HCEC 1CT (cell line): Measurements from ENCODE around the gene CCR3.

Experiments used
- DNase-seq: peaks from one replicate; pipeline ENCODE4 v3.0.0-alpha.2; 2017

CCR3 gene

GRCh38 chr3:46299608-46300460 is 57.6 kb downstream of the CCR3 start:
- no peak for DNase-seq

GRCh38 chr3:46300461-46300789 is 58.2 kb downstream of the CCR3 start:
- no peak for DNase-seq

- DNase-seq, result no peak
Measured at GRCh38 chr3:46301122-46301835, 59.0 kb downstream of the CCR3 start.

- DNase-seq, result no peak
Measured at GRCh38 chr3:46303240-46303639, 61.0 kb downstream of the CCR3 start.

GRCh38 chr3:46304739-46305138 is 62.5 kb downstream of the CCR3 start:
- no peak for DNase-seq

GRCh38 chr3:46312991-46313390 is 70.7 kb downstream of the CCR3 start:
- DNase-seq, result no peak

- DNase-seq, result no peak
Measured at GRCh38 chr3:46314517-46314916, 72.3 kb downstream of the CCR3 start.

- DNase-seq, result no peak
Measured at GRCh38 chr3:46316206-46316605, 73.9 kb downstream of the CCR3 start.
